GM12878 (cell line): ENCODE data around the gene ANKRD33B. TPM values are rescaled to one million over a fixed set of nuclear protein-coding genes. Genes with fewer than 3 reads are reported as not detected.

ENCODE experiments used
- ATAC-seq: fragments of 200-7000 bp; cut with Tn5 transposase; 3 replicates; pipeline ENCODE4 v1.9.1; 2020; ENCODE audit warnings: mild to moderate bottlenecking, moderate library complexity
- BruUV-seq: library from RNA; stranded (reverse); fragments of 400-500 nt; replicated peaks from 2 replicates; lab custom pipeline; 2021; lab: Mats Ljungman, UMichigan
- CTCF ChIA-PET: fragments of 300-600 bp; sonication (Branson Sonifier 250); formaldehyde crosslinking; extraction: SDS; loops from one replicate; lab custom pipeline; 2021; ENCODE audit warnings: inconsistent platforms; lab: Yijun Ruan, JAX
- POLR2A ChIA-PET: fragments of 350-600 bp; formaldehyde crosslinking; extraction: SDS; loops from one replicate; lab custom pipeline; 2021; ENCODE audit warnings: inconsistent platforms; lab: Charles Lee
- RAD21 ChIA-PET: fragments of 300-600 bp; sonication (Branson Sonifier 250); formaldehyde crosslinking; loops from one replicate; lab custom pipeline; 2023; ENCODE audit warnings: antibody characterized with exemption; ENCODE audit not compliant: unreplicated experiment; lab: Charles Lee
- SMC1A ChIA-PET: fragments of 300-600 bp; sonication (Branson Sonifier 250); formaldehyde crosslinking; loops from one replicate; lab custom pipeline; 2023; ENCODE audit not compliant: unreplicated experiment, uncharacterized antibody; lab: Charles Lee
- DNase-seq: peaks from one replicate; pipeline ENCODE4 v3.0.0-alpha.2; 2011; ENCODE audit warnings: low read depth, low spot score
- FAIRE-seq: peaks from 3 replicates; lab custom pipeline; 2011; peaks lifted over from hg19 to GRCh38; lab: Jason Lieb, UNC
- H2AFZ ChIP-seq: 2 replicates; pipeline ENCODE4 v1.6.0; 2011; ENCODE audit warnings: low read depth, low read length, control low read depth; ENCODE audit not compliant: control insufficient read depth
- H3K27ac ChIP-seq: 2 replicates; pipeline ENCODE4 v1.5.1; 2011; ENCODE audit warnings: control low read depth; ENCODE audit not compliant: control insufficient read depth, insufficient read depth
- H3K27me3 ChIP-seq, 2 experiments: replicated peaks in 1 of 2; 2 replicates each; pipeline versions ENCODE4 v1.6.0 to v1.6.1; 2011; ENCODE audit warnings: low read length in 1 of 2; ENCODE audit not compliant: control insufficient read depth in 2 of 2, insufficient read depth in 2 of 2
- H3K36me3 ChIP-seq, 2 experiments: 2 replicates each; pipeline ENCODE4 v1.5.1; 2011; ENCODE audit warnings: low read length in 1 of 2; ENCODE audit not compliant: control insufficient read depth in 2 of 2, insufficient read depth in 2 of 2
- H3K4me1 ChIP-seq: 2 replicates; pipeline ENCODE4 v1.6.1; 2011; ENCODE audit warnings: mild to moderate bottlenecking, low read length, moderate library complexity, mixed read lengths; ENCODE audit not compliant: control insufficient read depth, insufficient read depth
- H3K4me2 ChIP-seq: 2 replicates; pipeline ENCODE4 v1.6.0; 2011; ENCODE audit warnings: control low read depth; ENCODE audit not compliant: control insufficient read depth, insufficient read depth
- H3K4me3 ChIP-seq: fragments of 200-600 bp; sonication (generic); 2 replicates; pipeline ENCODE4 v1.5.1; 2016
- H3K79me2 ChIP-seq: 2 replicates; pipeline ENCODE4 v1.6.0; 2011; ENCODE audit warnings: low read length; ENCODE audit not compliant: control insufficient read depth, insufficient read depth
- H3K9ac ChIP-seq: 2 replicates; pipeline ENCODE4 v1.8.0; 2011; ENCODE audit warnings: low read length, control low read depth, mixed read lengths; ENCODE audit not compliant: control insufficient read depth, insufficient read depth
- H3K9me3 ChIP-seq: replicated peaks from 3 replicates; pipeline ENCODE4 v1.5.1; 2011; ENCODE audit warnings: mild to moderate bottlenecking, low read length; ENCODE audit not compliant: control insufficient read depth, insufficient read depth
- H4K20me1 ChIP-seq: 2 replicates; pipeline ENCODE4 v1.6.0; 2011; ENCODE audit not compliant: control insufficient read depth, insufficient read depth
- CEBPB ChIP-seq, 2 experiments: fragments of 150-350 bp in 1 of 2; IDR thresholded peaks; 2 replicates each; pipeline ENCODE4 v1.6.1; 2012 to 2014; ENCODE audit warnings: low read depth in 2 of 2, low read length in 2 of 2, borderline replicate concordance in 1 of 2, inconsistent platforms in 1 of 2
- CHD2 ChIP-seq: IDR thresholded peaks from 2 replicates; pipeline ENCODE4 v1.6.1; 2011; ENCODE audit warnings: low read depth, low read length, improper control_type of control experiment, borderline replicate concordance
- ELK1 ChIP-seq: IDR thresholded peaks from 2 replicates; pipeline ENCODE4 v1.6.1; 2012; ENCODE audit warnings: low read depth, low read length, improper control_type of control experiment
- LARP7 ChIP-seq: fragments of 450-650 bp; IDR thresholded peaks from 2 replicates; pipeline ENCODE4 v1.6.1; 2017; ENCODE audit warnings: mild to moderate bottlenecking
- NR2C1 ChIP-seq: fragments of 450-650 bp; IDR thresholded peaks from 2 replicates; pipeline ENCODE4 v1.6.1; 2017; ENCODE audit warnings: antibody characterized with exemption, mild to moderate bottlenecking, moderate library complexity
- POLR2A ChIP-seq: IDR thresholded peaks from 2 replicates; pipeline ENCODE4 v1.6.1; 2011; ENCODE audit warnings: low read depth, mild to moderate bottlenecking, low read length
- REST ChIP-seq: IDR thresholded peaks from 2 replicates; pipeline ENCODE4 v1.6.1; 2012; ENCODE audit warnings: mild to moderate bottlenecking, low read depth, low read length
- SMAD1 ChIP-seq: fragments of 450-650 bp; IDR thresholded peaks from 2 replicates; pipeline ENCODE4 v1.6.1; 2018; ENCODE audit warnings: mild to moderate bottlenecking, low read depth; ENCODE audit not compliant: partially characterized antibody
- WRNIP1 ChIP-seq: IDR thresholded peaks from 2 replicates; pipeline ENCODE4 v1.6.1; 2011; ENCODE audit warnings: low read depth, low read length, improper control_type of control experiment, borderline replicate concordance
- YY1 ChIP-seq: IDR thresholded peaks from 2 replicates; pipeline ENCODE4 v1.6.1; 2011; ENCODE audit warnings: low read depth, mild to moderate bottlenecking, low read length
- ZBED1 ChIP-seq: IDR thresholded peaks from 2 replicates; pipeline ENCODE4 v1.6.1; 2016; ENCODE audit warnings: borderline replicate concordance
- ZBTB33 ChIP-seq: fragments of 450-650 bp; IDR thresholded peaks from 2 replicates; pipeline ENCODE4 v1.6.1; 2017; ENCODE audit warnings: mild to moderate bottlenecking
- ZNF274 ChIP-seq: IDR thresholded peaks from one replicate; pipeline ENCODE4 v1.8.0; 2011; ENCODE audit not compliant: insufficient read length, insufficient read depth
- WGBS: methylation state at CpG from one replicate; pipeline ENCODE4 v1.1.6; 2016; ENCODE audit warnings: low lambda C conversion rate; ENCODE audit not compliant: insufficient replicate concordance, insufficient coverage; ENCODE audit errors: missing lambda C conversion rate; 5-methylcytosine and 5-hydroxymethylcytosine counted together
- in situ Hi-C: fragments of 300-500 bp; cut with MboI; formaldehyde crosslinking; loops from 9 replicates; pipeline ENCODE4 v1.14.3; 2018; ENCODE audit warnings: mixed read lengths
- intact Hi-C: fragments of 100-400 bp; cut with micrococcal nuclease; formaldehyde crosslinking; loops from one replicate; pipeline ENCODE4 v1.14.2; 2022; ENCODE audit not compliant: unreplicated experiment
- polyA plus RNA-seq, 11 experiments: library from polyadenylated mRNA; depleted of rRNA in 4 of 11; unstranded in 6 of 11; stranded (reverse) in 5 of 11; fragments of >200 nt; fragmentation: Nextera tagmentation in 4 of 11; fragmentation: Illumina TruSeq in 1 of 11; extraction: Ambion mirVana in 4 of 11; extraction: Trizol in 1 of 11; gene quantifications; 1 replicate in 1 of 11; 2 replicates in 10 of 11; pipeline versions ENCODE4 v1.2.1 to v1.2.3, GENCODE V29; 2011 to 2016; ENCODE audit warnings: inconsistent platforms in 2 of 11, missing spikeins in 2 of 11, low read depth in 1 of 11
- total RNA-seq, 4 experiments: library from RNA; depleted of rRNA in 3 of 4; stranded (reverse); fragments of >200 nt in 3 of 4; fragmentation: Illumina TruSeq in 1 of 4; extraction: Trizol in 1 of 4; gene quantifications; 2 replicates each; pipeline versions ENCODE4 v1.2.1 to v1.2.3, GENCODE V29; 2013 to 2021

The ANKRD33B gene
- total and polyA plus RNA-seq, 10 of the 15 experiments (the other 5 are each of a cell fraction or from before 2014, with no cell fraction given) = 4.9 to 61.6 (median 15.6) TPM

GRCh38 chr5:10668697-10669096 is 104.8 kb downstream of the ANKRD33B start:
- Histone ChIP-seq H3K79me2 (no peaks in the 10 kb centered on the region), H3K4me2 (no peak overlapping the region), H2AFZ (no peak overlapping the region), H3K9ac (no peak overlapping the region), H3K4me3 (no peak overlapping the region), H3K9me3 (no peaks in the 10 kb centered on the region), H3K27ac (no peak overlapping the region), H3K27me3 (no peaks in the 10 kb centered on the region), H4K20me1 (no peaks in the 10 kb centered on the region), H3K36me3 (no peaks in the 10 kb centered on the region), H3K4me1 (no peaks in the 10 kb centered on the region)
- intact Hi-C loops (no loop called here), in situ Hi-C loops (no loop called here)
- no peak for TF ChIP-seq ZBED1
- no peak for TF ChIP-seq REST
- no peak for TF ChIP-seq YY1
- no peak for TF ChIP-seq ZNF274
- no peak for TF ChIP-seq CEBPB (IDR thresholded peaks at IDR 0.05; ENCODE audit: borderline replicate concordance in 1 of 2, low read depth in 2 of 2, low read length in 2 of 2)
- no peak for TF ChIP-seq CHD2
- TF ChIP-seq LARP7 = no peak
- no peak for TF ChIP-seq WRNIP1
- TF ChIP-seq ELK1 = no peak
- no peak for TF ChIP-seq POLR2A
- no peak for TF ChIP-seq NR2C1
- no peak for TF ChIP-seq SMAD1
- no peak for TF ChIP-seq ZBTB33
- ChIA-PET CTCF (interaction anchor here (1.8 kb wide), 1 partner anchor 16 kb away, joined by 4 read pairs; no protein-coding TSS in a partner anchor), SMC1A (no interaction called here), POLR2A (no interaction called here), RAD21 (no interaction called here)
- FAIRE-seq (no peak), DNase-seq (no peak), ATAC-seq (no peak)
- WGBS = 59% methylated on average over 4 of the region's 4 CpGs
- no TSS peak for BruUV-seq
